CD4-positive, alpha-beta T cell treated with Interleukin-15 for 4 hours (primary cell): Measurements from ENCODE around the gene CACYBP.

ENCODE experiments used
- DNase-seq: peaks from one replicate; pipeline ENCODE4 v3.0.0-alpha.2; 2020; ENCODE audit warnings: low spot score

The CACYBP gene

GRCh38 chr1:174974711-174975119, 25.0 kb upstream of the CACYBP start:
- no peak for DNase-seq

- no peak for DNase-seq
These were observed 24.0 kb upstream of the CACYBP start for GRCh38 chr1:174975764-174976163.

- DNase-seq = no peak
These were observed 23.2 kb upstream of the CACYBP start for GRCh38 chr1:174976436-174977108.

GRCh38 chr1:174982971-174983689, 16.6 kb upstream of the CACYBP start:
- peak; percentile 70 for DNase-seq

- DNase-seq = no peak
These were observed 14.8 kb upstream of the CACYBP start for GRCh38 chr1:174984952-174985351.

- DNase-seq = no peak
These were observed 11.2 kb upstream of the CACYBP start for GRCh38 chr1:174988539-174988938.

GRCh38 chr1:174988986-174989385, 10.8 kb upstream of the CACYBP start:
- DNase-seq = no peak

GRCh38 chr1:174989536-174990220, 10.1 kb upstream of the CACYBP start:
- DNase-seq = no peak

- DNase-seq = peak; percentile 41
These were observed 9.3 kb upstream of the CACYBP start for GRCh38 chr1:174990382-174990999.

- no peak for DNase-seq
These were observed 8.3 kb upstream of the CACYBP start for GRCh38 chr1:174991473-174991872.

GRCh38 chr1:174995121-174995520, 4.6 kb upstream of the CACYBP start:
- no peak for DNase-seq

GRCh38 chr1:174995916-174996315, 3.8 kb upstream of the CACYBP start:
- DNase-seq = no peak

GRCh38 chr1:174996476-174996875, 3.3 kb upstream of the CACYBP start:
- DNase-seq = no peak

GRCh38 chr1:174997041-174997440, 2.7 kb upstream of the CACYBP start:
- no peak for DNase-seq

GRCh38 chr1:174998569-174999215, 1.1 kb upstream of the CACYBP start:
- DNase-seq = peak; percentile 78

GRCh38 chr1:174999216-174999935, 371 bp upstream of the CACYBP start:
- DNase-seq = peak; percentile 99

- DNase-seq = peak; percentile 17
These were observed 995 bp downstream of the CACYBP start for GRCh38 chr1:175000697-175001187.

- DNase-seq = no peak
These were observed 3.3 kb downstream of the CACYBP start for GRCh38 chr1:175002910-175003517.

GRCh38 chr1:175003521-175003920, 3.8 kb downstream of the CACYBP start:
- DNase-seq = no peak

- no peak for DNase-seq
These were observed 5.5 kb downstream of the CACYBP start for GRCh38 chr1:175005085-175005783.
